Dermis lymphatic vessel endothelial cell (primary cell): ENCODE data around the gene GHR. TPM values are rescaled to one million over a fixed set of nuclear protein-coding genes. Genes with fewer than 3 reads are reported as not detected.

Source experiments
- total RNA-seq: library from RNA; depleted of rRNA; stranded (reverse); fragments of >200 nt; gene quantifications from 2 replicates; pipeline ENCODE4 v1.2.1, GENCODE V29; 2014

Gene GHR
- total RNA-seq: 5.1 and 6.6 TPM in 2 replicates

DNA sequence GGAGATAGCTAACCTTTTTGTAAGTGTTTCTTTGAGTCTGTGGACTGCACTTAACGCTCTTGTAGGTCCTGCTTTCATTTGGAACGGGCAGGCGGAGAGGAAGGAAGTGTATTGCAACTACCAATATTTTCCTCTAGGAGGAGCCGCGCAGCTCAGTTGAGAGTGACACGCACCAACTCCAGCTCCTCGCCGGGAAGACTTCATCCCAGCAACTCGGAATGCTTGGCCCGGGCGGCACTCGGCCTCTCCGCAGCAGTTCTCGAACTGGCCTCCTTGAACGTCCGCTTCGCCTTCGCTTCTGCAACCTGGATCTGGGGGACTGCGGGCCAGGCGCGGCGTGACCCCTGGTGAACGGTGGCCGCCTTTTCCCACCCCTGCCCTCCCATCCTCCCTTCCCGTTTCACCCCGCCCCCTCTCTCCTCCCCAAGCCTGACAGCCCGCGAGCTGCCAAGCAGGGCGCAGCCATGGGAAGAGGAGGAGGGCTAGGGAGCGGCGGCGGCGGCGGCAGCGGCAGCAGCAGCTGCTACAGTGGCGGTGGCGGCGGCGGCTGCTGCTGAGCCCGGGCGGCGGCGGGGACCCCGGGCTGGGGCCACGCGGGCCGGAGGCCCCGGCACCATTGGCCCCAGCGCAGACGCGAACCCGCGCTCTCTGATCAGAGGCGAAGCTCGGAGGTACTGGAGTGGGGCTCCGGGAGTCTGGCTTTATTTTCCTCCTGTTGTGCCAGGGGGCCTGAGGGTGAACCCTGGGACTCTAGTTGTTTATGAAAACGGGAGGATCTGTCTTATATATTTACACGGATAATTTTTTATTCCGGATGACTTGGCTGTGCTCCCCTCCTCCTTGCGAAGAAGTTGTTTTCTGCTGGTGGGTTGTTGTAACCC is at the start of gene GHR:
Gene GHR, plus strand, starts transcription at position 155 of the 881 bp plus-strand sequence. CDS start 142,436 bp downstream, outside the sequence.

DNA sequence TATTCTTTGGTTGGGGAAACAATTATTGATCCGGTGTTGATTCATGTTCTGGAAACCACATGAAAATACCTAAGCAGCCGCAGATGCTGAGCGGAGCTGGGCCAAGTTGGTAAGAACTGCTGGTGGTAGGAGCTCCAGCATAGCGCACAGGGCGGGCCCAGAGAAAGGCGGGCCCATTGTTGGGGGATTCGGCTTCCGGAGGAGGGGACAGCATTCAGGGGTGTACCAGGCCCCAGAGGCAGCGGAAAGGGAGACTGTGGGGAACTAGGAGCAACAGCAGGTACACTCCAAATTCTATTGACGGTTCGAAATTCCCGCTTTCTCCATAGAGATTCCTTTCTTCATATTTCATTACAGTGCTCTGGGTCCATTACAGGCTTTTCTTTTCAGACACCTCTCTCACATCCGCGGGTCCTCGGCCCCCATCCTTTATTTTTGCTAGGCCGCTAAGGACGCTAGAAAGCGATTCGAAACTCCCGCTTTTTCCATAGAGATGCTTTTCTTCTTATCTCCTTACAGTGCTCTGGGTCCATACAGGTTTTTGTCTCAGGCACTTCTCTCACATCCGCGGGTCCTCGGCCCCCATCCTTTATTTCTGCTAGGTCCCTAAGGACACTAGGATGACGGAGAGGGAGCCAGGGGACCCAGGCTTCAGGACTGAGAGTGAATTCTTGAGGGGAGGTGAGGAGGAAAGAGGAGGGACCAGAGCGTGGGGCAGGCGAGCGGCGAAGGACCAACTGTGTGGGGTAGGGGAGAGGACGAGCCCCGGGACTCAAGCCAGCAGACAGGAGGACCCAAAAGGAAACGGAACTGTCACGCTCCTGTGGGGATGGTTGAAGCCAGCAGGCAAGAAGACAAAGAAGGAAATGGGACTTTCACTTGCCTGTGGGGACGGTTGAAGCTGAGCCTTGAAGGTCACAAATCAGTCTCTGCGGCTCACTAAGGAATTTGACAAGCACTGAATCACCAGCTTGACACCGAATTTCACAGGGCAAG is 333.7 kb downstream of the GHR start, which contains the start of gene CCDC152:
Gene CCDC152, plus strand, starts transcription at position 213 of the 996 bp plus-strand sequence. CDS start 2,304 bp downstream, outside the sequence.

